Activated naive CD4-positive, alpha-beta T cell treated with anti-CD3 and anti-CD28 coated beads, Interleukin-2, amount 10 ng/mL, durations not matched to agents 7 days and 5 days (primary cell): ENCODE data around the gene DNAJA3.

Experiments
- CTCF ChIA-PET: fragments of 350-600 bp; sonication (Branson Sonifier 250); formaldehyde crosslinking; loops from one replicate; lab custom pipeline; 2021; ENCODE audit warnings: antibody characterized with exemption; lab: Charles Lee
- DNase-seq: peaks from one replicate; pipeline ENCODE4 v3.0.0-alpha.2; 2020
- H3K27ac Mint-ChIP-seq: one replicate; pipeline ENCODE4 v1.8.0; 2021; ENCODE audit warnings: mild to moderate bottlenecking, moderate library complexity, mixed read lengths
- H3K27me3 Mint-ChIP-seq: one replicate; pipeline ENCODE4 v1.8.0; 2021; ENCODE audit warnings: mild to moderate bottlenecking, mixed read lengths
- H3K36me3 Mint-ChIP-seq: one replicate; pipeline ENCODE4 v1.8.0; 2021; ENCODE audit warnings: mixed read lengths
- H3K4me1 Mint-ChIP-seq: one replicate; pipeline ENCODE4 v1.8.0; 2021; ENCODE audit warnings: mixed read lengths
- H3K4me3 Mint-ChIP-seq: one replicate; pipeline ENCODE4 v1.8.0; 2021; ENCODE audit warnings: mild to moderate bottlenecking, moderate library complexity, mixed read lengths
- H3K9me3 Mint-ChIP-seq: one replicate; pipeline ENCODE4 v1.8.0; 2021; ENCODE audit warnings: mixed read lengths

Gene DNAJA3

GRCh38 chr16:4409081-4409932 lies 16.4 kb upstream of the DNAJA3 start:
- no peak overlapping the region for H3K4me3 Mint-ChIP-seq
- CTCF ChIA-PET, result interaction anchor here (0.7 to 1.6 kb wide), 2 partner anchors 9 to 176 kb away, joined by 3 to 6 read pairs; no protein-coding TSS in a partner anchor
- peaks cover 42% of the 10 kb centered on the region for H3K4me1 Mint-ChIP-seq
- no peak overlapping the region for H3K27ac Mint-ChIP-seq
- H3K9me3 Mint-ChIP-seq, result no peaks in the 10 kb centered on the region
- peaks cover 44% of the 10 kb centered on the region for H3K36me3 Mint-ChIP-seq
- DNase-seq, result no peak
- H3K27me3 Mint-ChIP-seq, result no peaks in the 10 kb centered on the region

- peak overlapping the region; percentile 40 for H3K27ac Mint-ChIP-seq
- CTCF ChIA-PET, result interaction anchor here (0.7 to 1.6 kb wide), 2 partner anchors 10 to 175 kb away, joined by 3 to 6 read pairs; no protein-coding TSS in a partner anchor
- no peaks in the 10 kb centered on the region for H3K9me3 Mint-ChIP-seq
- H3K4me3 Mint-ChIP-seq, result no peak overlapping the region
- H3K36me3 Mint-ChIP-seq, result peaks cover 43% of the 10 kb centered on the region
- no peak for DNase-seq
- H3K27me3 Mint-ChIP-seq, result no peaks in the 10 kb centered on the region
- peaks cover 49% of the 10 kb centered on the region for H3K4me1 Mint-ChIP-seq
These were observed 15.2 kb upstream of the DNAJA3 start for GRCh38 chr16:4410335-4411075.

GRCh38 chr16:4411684-4412083 lies 14.0 kb upstream of the DNAJA3 start:
- Mint-ChIP-seq H3K27me3 (no peaks in the 10 kb centered on the region), H3K4me1 (peaks cover 50% of the 10 kb centered on the region), H3K36me3 (peaks cover 37% of the 10 kb centered on the region), H3K27ac (no peak overlapping the region), H3K9me3 (no peaks in the 10 kb centered on the region), H3K4me3 (no peak overlapping the region)
- CTCF ChIA-PET, result interaction anchor here (6.5 kb wide), 1 partner anchor 8 kb away, joined by 38 read pairs; no protein-coding TSS in a partner anchor
- DNase-seq, result no peak

GRCh38 chr16:4412159-4412558 lies 13.5 kb upstream of the DNAJA3 start:
- no peak overlapping the region for H3K4me3 Mint-ChIP-seq
- H3K36me3 Mint-ChIP-seq, result peaks cover 35% of the 10 kb centered on the region
- no peak for DNase-seq
- H3K27ac Mint-ChIP-seq, result peak overlapping the region; percentile 64
- CTCF ChIA-PET, result interaction anchor here (6.5 kb wide), 1 partner anchor 8 kb away, joined by 38 read pairs; no protein-coding TSS in a partner anchor
- no peaks in the 10 kb centered on the region for H3K27me3 Mint-ChIP-seq
- no peaks in the 10 kb centered on the region for H3K9me3 Mint-ChIP-seq
- H3K4me1 Mint-ChIP-seq, result peaks cover 54% of the 10 kb centered on the region

GRCh38 chr16:4412854-4413253 lies 12.8 kb upstream of the DNAJA3 start:
- Mint-ChIP-seq H3K27me3 (no peaks in the 10 kb centered on the region), H3K4me3 (no peak overlapping the region), H3K4me1 (peaks cover 58% of the 10 kb centered on the region), H3K36me3 (peaks cover 35% of the 10 kb centered on the region), H3K9me3 (no peaks in the 10 kb centered on the region), H3K27ac (peak overlapping the region; percentile 65)
- CTCF ChIA-PET, result interaction anchor here (6.5 kb wide), 1 partner anchor 9 kb away, joined by 38 read pairs; no protein-coding TSS in a partner anchor
- DNase-seq, result no peak

GRCh38 chr16:4414187-4414917 lies 11.3 kb upstream of the DNAJA3 start:
- DNase-seq, result peak; percentile 94
- Mint-ChIP-seq H3K9me3 (no peaks in the 10 kb centered on the region), H3K36me3 (peaks cover 32% of the 10 kb centered on the region), H3K27ac (peak overlapping the region; percentile 96), H3K4me1 (peaks cover 58% of the 10 kb centered on the region), H3K27me3 (peaks cover 12% of the 10 kb centered on the region), H3K4me3 (peak overlapping the region; percentile 82)
- CTCF ChIA-PET, result interaction anchor here (1.2 to 6.5 kb wide), 3 partner anchors 10 to 92 kb away, joined by 3 to 38 read pairs (median 4); partner anchors contain the start of gene HMOX2

- Mint-ChIP-seq H3K4me3 (peak overlapping the region; percentile 82), H3K27me3 (peaks cover 13% of the 10 kb centered on the region), H3K27ac (peak overlapping the region; percentile 96), H3K4me1 (peaks cover 50% of the 10 kb centered on the region), H3K9me3 (no peaks in the 10 kb centered on the region), H3K36me3 (peaks cover 25% of the 10 kb centered on the region)
- CTCF ChIA-PET, result interaction anchor here (0.6 to 6.5 kb wide), 5 partner anchors 12 to 540 kb away, joined by 3 to 38 read pairs (median 3); partner anchors contain the start of gene HMOX2
- DNase-seq, result peak; percentile 86
These were observed 10.0 kb upstream of the DNAJA3 start for GRCh38 chr16:4415538-4416199.

- DNase-seq, result peak; percentile 99
- H3K4me1 Mint-ChIP-seq, result peaks cover 44% of the 10 kb centered on the region
- H3K4me3 Mint-ChIP-seq, result peak within 1 kb of the TSS; percentile 82
- peaks cover 20% of the 10 kb centered on the region for H3K36me3 Mint-ChIP-seq
- H3K9me3 Mint-ChIP-seq, result no peaks in the 10 kb centered on the region
- CTCF ChIA-PET, result interaction anchor here (0.6 to 6.5 kb wide), 4 partner anchors 13 to 540 kb away, joined by 3 to 38 read pairs (median 4); partner anchors contain the start of gene HMOX2
- peak within 1 kb of the TSS; percentile 96 for H3K27ac Mint-ChIP-seq
- peaks cover 13% of the 10 kb centered on the region for H3K27me3 Mint-ChIP-seq
These were observed 9.3 kb upstream of the DNAJA3 start, which contains the start of gene CORO7 for GRCh38 chr16:4416200-4417032. Gene CORO7 (minus strand): TSS chr16:4416596. CDS start chr16:4416518, 78 bp downstream.

GRCh38 chr16:4419402-4419959 lies 6.2 kb upstream of the DNAJA3 start:
- CTCF ChIA-PET, result interaction anchor here (0.6 to 2.0 kb wide), 3 partner anchors 16 to 132 kb away, joined by 3 to 10 read pairs (median 3); no protein-coding TSS in a partner anchor
- DNase-seq, result no peak
- Mint-ChIP-seq H3K4me3 (no peak overlapping the region), H3K27me3 (peaks cover 13% of the 10 kb centered on the region), H3K36me3 (peaks cover 6% of the 10 kb centered on the region), H3K9me3 (no peaks in the 10 kb centered on the region), H3K27ac (no peak overlapping the region), H3K4me1 (peaks cover 25% of the 10 kb centered on the region)

- H3K27me3 Mint-ChIP-seq, result peaks cover 13% of the 10 kb centered on the region
- CTCF ChIA-PET, result no interaction called here
- H3K36me3 Mint-ChIP-seq, result no peaks in the 10 kb centered on the region
- no peaks in the 10 kb centered on the region for H3K9me3 Mint-ChIP-seq
- peaks cover 20% of the 10 kb centered on the region for H3K4me1 Mint-ChIP-seq
- H3K27ac Mint-ChIP-seq, result no peak overlapping the region
- no peak overlapping the region for H3K4me3 Mint-ChIP-seq
- no peak for DNase-seq
These were observed 5.1 kb upstream of the DNAJA3 start for GRCh38 chr16:4420505-4421105.

- Mint-ChIP-seq H3K4me1 (peaks cover 35% of the 10 kb centered on the region), H3K4me3 (peak overlapping the region; percentile 88), H3K27ac (peak overlapping the region; percentile 98), H3K27me3 (no peaks in the 10 kb centered on the region), H3K9me3 (no peaks in the 10 kb centered on the region), H3K36me3 (peaks cover 21% of the 10 kb centered on the region)
- CTCF ChIA-PET, result no interaction called here
- DNase-seq, result no peak
These were observed 485 bp downstream of the DNAJA3 start for GRCh38 chr16:4426021-4426684.
